Measurements from ENCODE around the gene MMP14.
A peak's percentile ranks its signal among the peaks of the same experiment; 100 is the strongest.

MMP14 gene

GRCh38 chr14:22864979-22865378, 28.6 kb downstream of the MMP14 start:
- DNase-seq: no peak

DNA sequence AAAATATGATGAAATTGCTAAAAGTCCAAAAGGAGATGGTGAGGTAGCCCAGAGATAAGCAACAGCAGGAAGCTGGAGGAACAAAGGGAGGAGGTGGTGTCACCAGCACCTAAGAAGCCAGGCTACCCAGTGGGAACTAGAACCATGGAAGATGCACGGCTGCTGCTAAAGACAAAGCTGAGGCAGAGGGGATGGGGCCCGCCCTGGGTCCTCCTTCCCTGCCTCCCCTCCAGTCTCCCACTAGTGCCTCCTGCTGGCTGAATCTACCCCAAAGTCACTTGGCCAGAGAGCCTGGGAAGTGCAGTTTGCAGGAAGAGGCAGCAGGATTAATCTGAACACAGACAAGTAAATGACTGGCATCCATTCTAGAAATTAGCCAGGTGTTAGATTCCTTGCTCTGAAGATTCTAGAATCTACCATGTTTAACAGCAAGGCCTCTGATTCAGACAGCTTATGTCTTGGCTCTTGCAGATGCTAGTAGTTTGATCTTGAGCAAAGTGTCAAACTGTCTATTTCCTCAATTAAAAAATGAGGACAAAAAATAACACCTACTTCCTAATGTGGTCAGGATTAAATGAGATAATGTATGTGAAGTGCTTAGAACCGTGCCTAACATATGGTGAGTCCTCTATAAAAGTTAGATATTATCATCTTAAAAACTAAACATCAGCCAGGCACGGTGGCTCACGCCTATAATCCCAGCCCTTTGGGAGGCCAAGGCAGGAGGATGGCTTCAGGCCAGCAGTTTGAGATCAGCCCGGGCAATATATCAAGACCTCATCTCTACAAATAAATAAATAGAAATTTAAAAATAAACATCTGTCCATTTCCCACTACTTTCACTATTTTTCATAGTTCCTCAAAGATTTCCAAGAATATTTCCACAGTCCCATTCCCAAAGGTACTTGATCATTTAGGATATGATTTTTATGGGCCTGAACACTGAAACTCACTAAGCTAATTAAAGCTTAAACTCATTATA, 29.3 kb downstream of the MMP14 start:
- DNase-seq: no peak

DNA sequence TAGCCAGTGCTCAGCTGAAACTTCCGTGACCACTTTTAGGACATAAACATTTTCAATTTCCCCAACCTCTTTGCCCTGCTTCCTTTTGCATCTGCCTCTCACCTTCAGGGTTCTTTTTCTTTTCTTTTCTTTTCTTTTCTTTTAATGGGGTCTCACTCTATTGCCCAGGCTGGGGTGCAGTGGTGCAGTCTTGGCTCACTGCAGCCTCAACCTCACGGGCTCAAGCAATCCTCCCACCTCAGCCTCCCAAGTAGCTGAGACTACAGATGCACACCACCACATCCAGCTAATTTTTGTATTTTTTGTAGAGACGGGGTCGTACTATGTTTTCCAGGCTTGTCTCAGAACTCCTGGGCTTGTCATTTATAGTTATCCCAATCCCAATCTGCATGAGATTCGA, 30.5 kb downstream of the MMP14 start:
- DNase-seq: no peak

DNA sequence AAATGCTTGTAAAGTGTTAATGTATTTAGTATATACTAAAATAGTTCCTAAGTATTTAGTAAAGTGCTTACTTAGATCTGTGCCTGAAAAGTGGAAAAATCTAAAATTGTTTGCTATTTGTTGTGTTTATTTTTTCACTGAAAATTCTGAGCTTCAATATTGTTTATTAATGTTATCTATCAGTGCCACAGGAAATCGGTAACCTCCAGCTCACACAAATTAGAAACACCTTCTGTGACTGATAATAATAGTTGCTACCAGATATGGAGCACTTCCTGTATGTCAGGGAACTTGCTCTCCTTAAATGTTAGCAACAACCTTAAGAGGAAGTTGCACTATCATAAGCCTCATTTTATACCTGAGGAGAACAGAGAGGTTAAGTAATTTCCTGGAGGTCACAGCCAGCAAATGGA, 34.4 kb downstream of the MMP14 start:
- no peak for DNase-seq

GRCh38 chr14:22871224-22872032, 35.0 kb downstream of the MMP14 start, which contains the start of gene LRP10:
Gene LRP10 (plus strand): TSS chr14:22871740. CDS start chr14:22872304, 564 bp downstream.
- DNase-seq: peak; percentile 89

- DNase-seq: peak; percentile 77
Measured at GRCh38 chr14:22872033-22872832, 35.8 kb downstream of the MMP14 start.

- DNase-seq: no peak
Measured at GRCh38 chr14:22872833-22873520, 36.6 kb downstream of the MMP14 start.

DNA sequence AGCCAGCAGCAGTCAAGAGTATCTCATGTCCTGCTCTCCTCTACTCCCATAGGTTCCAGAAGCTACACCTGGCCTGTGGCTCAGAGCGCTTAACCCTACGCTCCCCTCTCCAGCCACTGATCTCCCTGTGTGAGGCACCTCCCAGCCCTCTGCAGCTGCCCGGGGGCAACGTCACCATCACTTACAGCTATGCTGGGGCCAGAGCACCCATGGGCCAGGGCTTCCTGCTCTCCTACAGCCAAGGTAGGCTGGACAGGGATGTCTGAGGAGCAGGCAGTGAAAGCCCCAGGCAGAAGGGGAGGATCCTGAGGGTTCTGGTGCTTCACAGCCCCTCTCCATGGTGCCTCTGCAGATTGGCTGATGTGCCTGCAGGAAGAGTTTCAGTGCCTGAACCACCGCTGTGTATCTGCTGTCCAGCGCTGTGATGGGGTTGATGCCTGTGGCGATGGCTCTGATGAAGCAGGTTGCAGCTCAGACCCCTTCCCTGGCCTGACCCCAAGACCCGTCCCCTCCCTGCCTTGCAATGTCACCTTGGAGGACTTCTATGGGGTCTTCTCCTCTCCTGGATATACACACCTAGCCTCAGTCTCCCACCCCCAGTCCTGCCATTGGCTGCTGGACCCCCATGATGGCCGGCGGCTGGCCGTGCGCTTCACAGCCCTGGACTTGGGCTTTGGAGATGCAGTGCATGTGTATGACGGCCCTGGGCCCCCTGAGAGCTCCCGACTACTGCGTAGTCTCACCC, 38.8 kb downstream of the MMP14 start:
- DNase-seq: no peak

GRCh38 chr14:22875748-22876319, 39.4 kb downstream of the MMP14 start:
- DNase-seq: no peak

- DNase-seq: no peak
Measured at GRCh38 chr14:22877000-22877501, 40.7 kb downstream of the MMP14 start.

GRCh38 chr14:22878271-22879246, 42.2 kb downstream of the MMP14 start:
- no peak for DNase-seq

DNA sequence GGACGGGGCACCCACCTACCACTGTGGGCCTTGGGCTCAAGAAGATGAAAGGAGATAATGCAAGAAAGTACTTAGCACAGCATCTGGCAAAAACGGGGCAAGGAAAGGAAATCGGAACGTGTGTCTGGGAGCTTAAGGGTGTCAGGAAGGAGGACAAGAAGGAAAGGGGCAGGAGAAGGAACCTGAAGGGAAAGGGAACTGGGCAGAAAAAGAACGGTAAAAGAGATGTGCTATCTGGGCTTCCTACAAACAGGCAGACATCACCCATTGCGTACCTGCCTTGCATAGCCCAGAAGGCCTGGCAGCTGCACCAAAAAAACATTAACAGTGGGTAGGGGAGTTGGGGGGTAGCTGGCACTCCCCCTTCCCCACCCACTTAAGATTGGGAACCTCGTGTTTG, 45.7 kb downstream of the MMP14 start:
- DNase-seq: no peak

DNA sequence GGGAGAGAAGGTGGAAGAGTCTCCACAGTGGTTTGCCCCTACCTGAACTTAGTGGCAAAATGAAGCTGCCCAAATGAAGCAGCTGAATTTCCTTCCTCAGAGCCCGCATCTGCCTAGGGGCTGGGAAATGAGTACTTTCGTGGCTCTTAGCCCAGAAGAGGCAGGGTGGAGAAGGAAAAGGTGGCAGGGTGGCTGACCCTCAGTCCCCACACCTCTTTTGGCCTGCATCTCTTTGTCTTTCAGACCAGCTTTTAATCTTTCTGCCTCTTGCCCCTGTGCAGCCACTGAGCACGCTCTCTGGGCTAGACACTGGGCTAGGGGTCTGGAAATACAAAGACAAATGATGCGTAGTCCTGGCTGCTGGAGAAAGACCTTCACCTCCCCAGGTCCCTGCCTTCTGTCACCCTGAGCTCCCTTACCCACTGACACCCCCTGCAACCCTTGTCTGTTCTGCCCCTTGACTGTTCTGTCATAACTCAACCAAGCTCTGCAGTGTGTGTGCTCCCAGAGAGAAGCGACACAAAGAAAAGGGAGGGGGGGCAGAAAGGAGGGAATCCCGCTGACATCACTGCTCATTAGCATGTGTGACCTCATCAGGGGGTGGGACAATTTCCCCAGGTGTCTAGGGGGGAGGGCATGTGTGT, 46.3 kb downstream of the MMP14 start:
- peak; percentile 92 for DNase-seq

GRCh38 chr14:22883173-22883976, 47.0 kb downstream of the MMP14 start, which contains the start of gene REM2:
Gene REM2 (plus strand): TSS chr14:22883222. CDS start chr14:22883288, 66 bp downstream.
- peak; percentile 84 for DNase-seq

GRCh38 chr14:22884076-22884737, 47.8 kb downstream of the MMP14 start:
- no peak for DNase-seq

DNA sequence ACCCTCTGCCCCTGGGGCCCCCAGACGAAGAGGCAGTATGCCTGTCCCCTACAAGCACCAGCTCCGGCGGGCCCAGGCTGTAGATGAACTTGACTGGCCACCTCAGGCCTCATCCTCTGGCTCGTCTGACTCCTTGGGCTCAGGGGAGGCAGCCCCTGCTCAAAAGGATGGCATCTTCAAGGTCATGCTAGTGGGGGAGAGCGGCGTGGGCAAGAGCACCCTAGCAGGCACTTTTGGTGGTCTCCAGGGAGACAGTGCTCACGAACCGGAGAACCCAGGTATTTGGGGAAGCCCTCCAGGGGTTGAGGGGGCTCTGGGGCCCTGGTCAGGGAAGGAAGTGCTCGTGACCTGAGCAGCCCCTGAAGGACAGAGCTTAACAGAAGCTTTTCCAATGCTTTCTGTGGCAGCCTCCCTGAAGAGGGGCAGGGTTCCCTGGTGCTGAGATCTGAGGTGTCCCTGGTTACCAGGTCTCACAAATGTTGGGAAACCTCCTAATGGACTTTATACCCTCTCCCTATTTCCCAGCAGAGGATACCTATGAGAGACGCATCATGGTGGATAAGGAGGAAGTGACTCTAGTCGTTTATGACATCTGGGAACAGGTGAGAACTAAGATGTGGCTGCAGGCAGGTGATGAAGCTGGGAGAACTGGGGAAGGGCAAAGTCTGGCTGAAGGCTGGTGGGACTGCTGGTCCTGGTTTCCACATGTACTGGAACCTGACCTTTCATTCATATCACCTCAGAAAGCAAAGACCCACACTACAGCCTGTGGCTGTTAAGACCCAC, 48.5 kb downstream of the MMP14 start:
- no peak for DNase-seq

GRCh38 chr14:22885975-22886374, 49.6 kb downstream of the MMP14 start:
- DNase-seq: peak; percentile 75
